ENCODE results near the gene PPP2R5A. TPM values are rescaled to one million over a fixed set of nuclear protein-coding genes. Genes with fewer than 3 reads are reported as not detected.
A peak's percentile ranks its signal among the peaks of the same experiment; 100 is the strongest.

Gene PPP2R5A
- total and polyA plus RNA-seq, 2 of the 13 experiments (the other 11 are each of a cell fraction or from before 2014, with no cell fraction given) = 22.0 to 31.4 TPM

DNA sequence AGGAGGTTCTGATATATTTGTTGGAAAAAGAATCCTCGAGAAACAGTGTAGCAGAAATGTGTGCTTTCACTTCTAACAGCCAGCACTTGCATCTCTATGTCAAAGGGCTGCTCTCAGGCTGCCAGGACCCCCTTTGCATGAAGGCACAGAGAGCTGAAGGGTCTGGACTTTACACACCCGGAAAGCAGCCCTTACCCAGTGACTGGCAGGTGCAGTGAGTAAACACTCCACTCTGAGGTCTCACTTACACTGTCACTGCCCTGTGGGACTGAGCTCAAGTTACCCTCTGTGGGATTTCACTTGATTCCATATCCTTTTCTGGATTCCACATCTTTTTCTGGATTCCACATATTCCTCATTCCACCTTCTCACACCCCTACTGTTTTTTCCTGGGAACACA, 40.8 kb upstream of the PPP2R5A start (continued):
- TF ChIP-seq, protein P1, sequence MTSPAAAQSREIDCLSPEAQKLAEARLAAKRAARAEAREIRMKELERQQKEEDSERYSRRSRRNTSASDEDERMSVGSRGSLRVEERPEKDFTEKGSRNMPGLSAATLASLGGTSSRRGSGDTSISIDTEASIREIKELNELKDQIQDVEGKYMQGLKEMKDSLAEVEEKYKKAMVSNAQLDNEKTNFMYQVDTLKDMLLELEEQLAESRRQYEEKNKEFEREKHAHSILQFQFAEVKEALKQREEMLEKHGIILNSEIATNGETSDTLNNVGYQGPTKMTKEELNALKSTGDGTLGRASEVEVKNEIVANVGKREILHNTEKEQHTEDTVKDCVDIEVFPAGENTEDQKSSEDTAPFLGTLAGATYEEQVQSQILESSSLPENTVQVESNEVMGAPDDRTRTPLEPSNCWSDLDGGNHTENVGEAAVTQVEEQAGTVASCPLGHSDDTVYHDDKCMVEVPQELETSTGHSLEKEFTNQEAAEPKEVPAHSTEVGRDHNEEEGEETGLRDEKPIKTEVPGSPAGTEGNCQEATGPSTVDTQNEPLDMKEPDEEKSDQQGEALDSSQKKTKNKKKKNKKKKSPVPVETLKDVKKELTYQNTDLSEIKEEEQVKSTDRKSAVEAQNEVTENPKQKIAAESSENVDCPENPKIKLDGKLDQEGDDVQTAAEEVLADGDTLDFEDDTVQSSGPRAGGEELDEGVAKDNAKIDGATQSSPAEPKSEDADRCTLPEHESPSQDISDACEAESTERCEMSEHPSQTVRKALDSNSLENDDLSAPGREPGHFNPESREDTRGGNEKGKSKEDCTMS (CRISPR knock-in tag; conservative IDR thresholded peaks at IDR 0.05) = no peak
- TF ChIP-seq, protein P2, sequence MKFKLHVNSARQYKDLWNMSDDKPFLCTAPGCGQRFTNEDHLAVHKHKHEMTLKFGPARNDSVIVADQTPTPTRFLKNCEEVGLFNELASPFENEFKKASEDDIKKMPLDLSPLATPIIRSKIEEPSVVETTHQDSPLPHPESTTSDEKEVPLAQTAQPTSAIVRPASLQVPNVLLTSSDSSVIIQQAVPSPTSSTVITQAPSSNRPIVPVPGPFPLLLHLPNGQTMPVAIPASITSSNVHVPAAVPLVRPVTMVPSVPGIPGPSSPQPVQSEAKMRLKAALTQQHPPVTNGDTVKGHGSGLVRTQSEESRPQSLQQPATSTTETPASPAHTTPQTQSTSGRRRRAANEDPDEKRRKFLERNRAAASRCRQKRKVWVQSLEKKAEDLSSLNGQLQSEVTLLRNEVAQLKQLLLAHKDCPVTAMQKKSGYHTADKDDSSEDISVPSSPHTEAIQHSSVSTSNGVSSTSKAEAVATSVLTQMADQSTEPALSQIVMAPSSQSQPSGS (CRISPR knock-in tag; IDR thresholded peaks at IDR 0.05) = peak; percentile 36; the same call in 1 of the 2 replicates
- TF ChIP-seq RCOR2 (CRISPR knock-in tag; IDR thresholded peaks at IDR 0.05) = peak; percentile 46; the same call in 1 of the 2 replicates
- TF ChIP-seq MTF2 (CRISPR knock-in tag; IDR thresholded peaks at IDR 0.05; ENCODE audit: borderline replicate concordance) = no peak
- TF ChIP-seq NCOA2 (CRISPR knock-in tag; IDR thresholded peaks at IDR 0.05) = peak; percentile 58; the same call in 1 of the 2 replicates
- TF ChIP-seq SCMH1 (CRISPR knock-in tag; IDR thresholded peaks at IDR 0.05; ENCODE audit: borderline replicate concordance) = no peak
- TF ChIP-seq, protein P3, sequence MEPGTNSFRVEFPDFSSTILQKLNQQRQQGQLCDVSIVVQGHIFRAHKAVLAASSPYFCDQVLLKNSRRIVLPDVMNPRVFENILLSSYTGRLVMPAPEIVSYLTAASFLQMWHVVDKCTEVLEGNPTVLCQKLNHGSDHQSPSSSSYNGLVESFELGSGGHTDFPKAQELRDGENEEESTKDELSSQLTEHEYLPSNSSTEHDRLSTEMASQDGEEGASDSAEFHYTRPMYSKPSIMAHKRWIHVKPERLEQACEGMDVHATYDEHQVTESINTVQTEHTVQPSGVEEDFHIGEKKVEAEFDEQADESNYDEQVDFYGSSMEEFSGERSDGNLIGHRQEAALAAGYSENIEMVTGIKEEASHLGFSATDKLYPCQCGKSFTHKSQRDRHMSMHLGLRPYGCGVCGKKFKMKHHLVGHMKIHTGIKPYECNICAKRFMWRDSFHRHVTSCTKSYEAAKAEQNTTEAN (CRISPR knock-in tag; conservative IDR thresholded peaks at IDR 0.05) = peak; percentile 61; the same call in 1 of the 2 replicates
- TF ChIP-seq RXRB (CRISPR knock-in tag; IDR thresholded peaks at IDR 0.05; ENCODE audit: borderline replicate concordance) = peak; percentile 47; the same call in 1 of the 2 replicates
- peak; percentile 59; the same call in 1 of the 2 replicates for TF ChIP-seq ZNF614 (CRISPR knock-in tag; IDR thresholded peaks at IDR 0.05; ENCODE audit: borderline replicate concordance)
- TF ChIP-seq, protein P4, sequence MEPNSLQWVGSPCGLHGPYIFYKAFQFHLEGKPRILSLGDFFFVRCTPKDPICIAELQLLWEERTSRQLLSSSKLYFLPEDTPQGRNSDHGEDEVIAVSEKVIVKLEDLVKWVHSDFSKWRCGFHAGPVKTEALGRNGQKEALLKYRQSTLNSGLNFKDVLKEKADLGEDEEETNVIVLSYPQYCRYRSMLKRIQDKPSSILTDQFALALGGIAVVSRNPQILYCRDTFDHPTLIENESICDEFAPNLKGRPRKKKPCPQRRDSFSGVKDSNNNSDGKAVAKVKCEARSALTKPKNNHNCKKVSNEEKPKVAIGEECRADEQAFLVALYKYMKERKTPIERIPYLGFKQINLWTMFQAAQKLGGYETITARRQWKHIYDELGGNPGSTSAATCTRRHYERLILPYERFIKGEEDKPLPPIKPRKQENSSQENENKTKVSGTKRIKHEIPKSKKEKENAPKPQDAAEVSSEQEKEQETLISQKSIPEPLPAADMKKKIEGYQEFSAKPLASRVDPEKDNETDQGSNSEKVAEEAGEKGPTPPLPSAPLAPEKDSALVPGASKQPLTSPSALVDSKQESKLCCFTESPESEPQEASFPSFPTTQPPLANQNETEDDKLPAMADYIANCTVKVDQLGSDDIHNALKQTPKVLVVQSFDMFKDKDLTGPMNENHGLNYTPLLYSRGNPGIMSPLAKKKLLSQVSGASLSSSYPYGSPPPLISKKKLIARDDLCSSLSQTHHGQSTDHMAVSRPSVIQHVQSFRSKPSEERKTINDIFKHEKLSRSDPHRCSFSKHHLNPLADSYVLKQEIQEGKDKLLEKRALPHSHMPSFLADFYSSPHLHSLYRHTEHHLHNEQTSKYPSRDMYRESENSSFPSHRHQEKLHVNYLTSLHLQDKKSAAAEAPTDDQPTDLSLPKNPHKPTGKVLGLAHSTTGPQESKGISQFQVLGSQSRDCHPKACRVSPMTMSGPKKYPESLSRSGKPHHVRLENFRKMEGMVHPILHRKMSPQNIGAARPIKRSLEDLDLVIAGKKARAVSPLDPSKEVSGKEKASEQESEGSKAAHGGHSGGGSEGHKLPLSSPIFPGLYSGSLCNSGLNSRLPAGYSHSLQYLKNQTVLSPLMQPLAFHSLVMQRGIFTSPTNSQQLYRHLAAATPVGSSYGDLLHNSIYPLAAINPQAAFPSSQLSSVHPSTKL (CRISPR knock-in tag; IDR thresholded peaks at IDR 0.05) = peak; percentile 79
- TF ChIP-seq, protein P5, sequence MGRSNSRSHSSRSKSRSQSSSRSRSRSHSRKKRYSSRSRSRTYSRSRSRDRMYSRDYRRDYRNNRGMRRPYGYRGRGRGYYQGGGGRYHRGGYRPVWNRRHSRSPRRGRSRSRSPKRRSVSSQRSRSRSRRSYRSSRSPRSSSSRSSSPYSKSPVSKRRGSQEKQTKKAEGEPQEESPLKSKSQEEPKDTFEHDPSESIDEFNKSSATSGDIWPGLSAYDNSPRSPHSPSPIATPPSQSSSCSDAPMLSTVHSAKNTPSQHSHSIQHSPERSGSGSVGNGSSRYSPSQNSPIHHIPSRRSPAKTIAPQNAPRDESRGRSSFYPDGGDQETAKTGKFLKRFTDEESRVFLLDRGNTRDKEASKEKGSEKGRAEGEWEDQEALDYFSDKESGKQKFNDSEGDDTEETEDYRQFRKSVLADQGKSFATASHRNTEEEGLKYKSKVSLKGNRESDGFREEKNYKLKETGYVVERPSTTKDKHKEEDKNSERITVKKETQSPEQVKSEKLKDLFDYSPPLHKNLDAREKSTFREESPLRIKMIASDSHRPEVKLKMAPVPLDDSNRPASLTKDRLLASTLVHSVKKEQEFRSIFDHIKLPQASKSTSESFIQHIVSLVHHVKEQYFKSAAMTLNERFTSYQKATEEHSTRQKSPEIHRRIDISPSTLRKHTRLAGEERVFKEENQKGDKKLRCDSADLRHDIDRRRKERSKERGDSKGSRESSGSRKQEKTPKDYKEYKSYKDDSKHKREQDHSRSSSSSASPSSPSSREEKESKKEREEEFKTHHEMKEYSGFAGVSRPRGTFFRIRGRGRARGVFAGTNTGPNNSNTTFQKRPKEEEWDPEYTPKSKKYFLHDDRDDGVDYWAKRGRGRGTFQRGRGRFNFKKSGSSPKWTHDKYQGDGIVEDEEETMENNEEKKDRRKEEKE (IDR thresholded peaks at IDR 0.05) = no peak
- TF ChIP-seq ZNF883 (CRISPR knock-in tag; IDR thresholded peaks at IDR 0.05; ENCODE audit: not compliant biosample characterization) = no peak
- TF ChIP-seq SMYD3 (CRISPR knock-in tag; IDR thresholded peaks at IDR 0.05) = no peak
- TF ChIP-seq ZFP41 (CRISPR knock-in tag; IDR thresholded peaks at IDR 0.05; ENCODE audit: borderline replicate concordance) = no peak
- TF ChIP-seq ZNF550 (CRISPR knock-in tag; IDR thresholded peaks at IDR 0.05; ENCODE audit: borderline replicate concordance) = no peak

Measured in HepG2 (cell line).